K562 (cell line): Measurements from ENCODE around the gene SPDYE6.

ENCODE experiments used
- CBFB ChIP-seq: sonication (generic); formaldehyde crosslinking; IDR thresholded peaks from 2 replicates; pipeline ENCODE4 v1.4.0; 2020; ENCODE audit warnings: mild to moderate bottlenecking, missing genetic modification reagents
- CHD2 ChIP-seq: IDR thresholded peaks from 2 replicates; pipeline ENCODE4 v1.6.1; 2011; ENCODE audit warnings: low read depth, low read length
- CTCF ChIP-seq, 3 experiments: IDR thresholded peaks in 2 of 3; conservative IDR thresholded peaks in 1 of 3; 2 replicates each; pipeline ENCODE4 v1.5.1; 2011 to 2012; ENCODE audit warnings: low read length in 3 of 3, mild to moderate bottlenecking in 3 of 3, control low read depth in 2 of 3, improper control_type of control experiment in 1 of 3, inconsistent platforms in 1 of 3, low read depth in 1 of 3, mixed read lengths in 1 of 3, moderate library complexity in 1 of 3; ENCODE audit not compliant: insufficient read depth in 2 of 3
- FOXA3 ChIP-seq, 2 experiments: fragments of 450-650 bp in 1 of 2; sonication (generic) in 1 of 2; formaldehyde crosslinking; IDR thresholded peaks in 1 of 2; conservative IDR thresholded peaks in 1 of 2; 2 replicates each; pipeline versions ENCODE4 v1.4.0 to v1.8.0; 2020 to 2022; ENCODE audit warnings: mild to moderate bottlenecking in 2 of 2, missing genetic modification reagents in 1 of 2
- HSF4 ChIP-seq: fragments of 250-450 bp; sonication (Bioruptor Pico); IDR thresholded peaks from 2 replicates; pipeline ENCODE4 v2.1.2; 2022; ENCODE audit warnings: mild to moderate bottlenecking, moderate library complexity, borderline replicate concordance
- JUND ChIP-seq, 2 experiments: IDR thresholded peaks; 2 replicates in 1 of 2; 3 replicates in 1 of 2; pipeline ENCODE4 v1.6.1; 2011; ENCODE audit warnings: borderline replicate concordance in 2 of 2, low read depth in 2 of 2, low read length in 2 of 2, improper control_type of control experiment in 1 of 2, missing biosample characterization in 1 of 2, missing genetic modification characterization in 1 of 2, missing genetic modification reagents in 1 of 2
- MAFK ChIP-seq: IDR thresholded peaks from 2 replicates; pipeline ENCODE4 v1.6.1; 2011; ENCODE audit warnings: low read length, improper control_type of control experiment
- POLR2AphosphoS5 ChIP-seq: IDR thresholded peaks from 2 replicates; pipeline ENCODE4 v1.6.1; 2011; ENCODE audit warnings: mild to moderate bottlenecking, low read depth, low read length, moderate library complexity; ENCODE audit not compliant: control insufficient read depth, insufficient read depth
- SMAD3 ChIP-seq: fragments of 450-650 bp; formaldehyde crosslinking; conservative IDR thresholded peaks from 2 replicates; pipeline ENCODE4 v1.4.0; 2020; ENCODE audit warnings: mild to moderate bottlenecking
- SREBF2 ChIP-seq: sonication (generic); formaldehyde crosslinking; IDR thresholded peaks from 2 replicates; pipeline ENCODE4 v1.4.0; 2020; ENCODE audit warnings: mild to moderate bottlenecking, missing genetic modification reagents
- STAT5A ChIP-seq: IDR thresholded peaks from 2 replicates; pipeline ENCODE4 v1.6.1; 2012; ENCODE audit warnings: low read length, inconsistent platforms, borderline replicate concordance
- USF1 ChIP-seq: sonication (generic); formaldehyde crosslinking; IDR thresholded peaks from 2 replicates; pipeline ENCODE4 v1.9.0; 2022; ENCODE audit warnings: mild to moderate bottlenecking, missing genetic modification reagents
- TF ChIP-seq, protein P1 (sequence below): sonication (generic); formaldehyde crosslinking; IDR thresholded peaks from 2 replicates; pipeline ENCODE4 v1.8.1; 2022; ENCODE audit warnings: missing genetic modification reagents

- TF ChIP-seq CTCF (IDR thresholded peaks at IDR 0.05 in 2 of 3, conservative IDR thresholded peaks at IDR 0.05 in 1 of 3; ENCODE audit: insufficient read depth in 2 of 3, low read depth in 1 of 3, low read length in 3 of 3) (no peak), CBFB (CRISPR knock-in tag) (no peak), CHD2 (no peak), SMAD3 (no peak), HSF4 (CRISPR knock-in tag) (no peak), POLR2AphosphoS5 (no peak), SREBF2 (CRISPR knock-in tag) (no peak), MAFK (no peak), USF1 (CRISPR knock-in tag) (no peak), FOXA3 (CRISPR knock-in tag; conservative IDR thresholded peaks at IDR 0.05 in 1 of 2, IDR thresholded peaks at IDR 0.05 in 1 of 2) (no peak), STAT5A (no peak), JUND (IDR thresholded peaks at IDR 0.05; ENCODE audit: borderline replicate concordance, low read depth, low read length) (no peak), JUND (tag; IDR thresholded peaks at IDR 0.05; ENCODE audit: borderline replicate concordance, low read depth, low read length) (no peak)
- TF ChIP-seq, protein P1, sequence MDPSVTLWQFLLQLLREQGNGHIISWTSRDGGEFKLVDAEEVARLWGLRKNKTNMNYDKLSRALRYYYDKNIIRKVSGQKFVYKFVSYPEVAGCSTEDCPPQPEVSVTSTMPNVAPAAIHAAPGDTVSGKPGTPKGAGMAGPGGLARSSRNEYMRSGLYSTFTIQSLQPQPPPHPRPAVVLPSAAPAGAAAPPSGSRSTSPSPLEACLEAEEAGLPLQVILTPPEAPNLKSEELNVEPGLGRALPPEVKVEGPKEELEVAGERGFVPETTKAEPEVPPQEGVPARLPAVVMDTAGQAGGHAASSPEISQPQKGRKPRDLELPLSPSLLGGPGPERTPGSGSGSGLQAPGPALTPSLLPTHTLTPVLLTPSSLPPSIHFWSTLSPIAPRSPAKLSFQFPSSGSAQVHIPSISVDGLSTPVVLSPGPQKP = no peak
Observed at GRCh38 chr7:102306916-102307677, 49.1 kb downstream of the SPDYE6 start.
